GM21423 (cell line): ENCODE data around the gene FOXO6.

Source experiments
- ATAC-seq: cut with Tn5 transposase; IDR thresholded peaks from one replicate; pipeline ENCODE4 v1.9.1; 2021; ENCODE audit warnings: mild to moderate bottlenecking, moderate library complexity; ENCODE audit not compliant: unreplicated experiment

The FOXO6 gene

GRCh38 chr1:41364442-41365319, 3.4 kb downstream of the FOXO6 start:
- ATAC-seq = no peak

DNA sequence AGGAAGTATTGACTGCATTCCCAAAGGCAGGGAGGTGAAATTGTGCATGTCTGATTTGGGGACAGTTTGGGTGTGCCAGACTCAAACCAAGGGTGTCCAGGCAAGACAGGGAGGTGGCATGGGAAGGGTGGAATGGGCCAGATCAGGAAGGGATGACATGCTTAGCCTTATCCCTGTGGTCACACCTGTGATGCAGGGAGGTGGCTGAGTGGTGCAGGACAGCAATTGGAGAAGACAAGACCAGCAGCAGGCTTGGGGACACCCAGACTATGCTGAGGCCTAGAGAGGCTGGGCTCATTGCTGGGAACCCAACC, 4.0 kb downstream of the FOXO6 start:
- ATAC-seq = no peak

DNA sequence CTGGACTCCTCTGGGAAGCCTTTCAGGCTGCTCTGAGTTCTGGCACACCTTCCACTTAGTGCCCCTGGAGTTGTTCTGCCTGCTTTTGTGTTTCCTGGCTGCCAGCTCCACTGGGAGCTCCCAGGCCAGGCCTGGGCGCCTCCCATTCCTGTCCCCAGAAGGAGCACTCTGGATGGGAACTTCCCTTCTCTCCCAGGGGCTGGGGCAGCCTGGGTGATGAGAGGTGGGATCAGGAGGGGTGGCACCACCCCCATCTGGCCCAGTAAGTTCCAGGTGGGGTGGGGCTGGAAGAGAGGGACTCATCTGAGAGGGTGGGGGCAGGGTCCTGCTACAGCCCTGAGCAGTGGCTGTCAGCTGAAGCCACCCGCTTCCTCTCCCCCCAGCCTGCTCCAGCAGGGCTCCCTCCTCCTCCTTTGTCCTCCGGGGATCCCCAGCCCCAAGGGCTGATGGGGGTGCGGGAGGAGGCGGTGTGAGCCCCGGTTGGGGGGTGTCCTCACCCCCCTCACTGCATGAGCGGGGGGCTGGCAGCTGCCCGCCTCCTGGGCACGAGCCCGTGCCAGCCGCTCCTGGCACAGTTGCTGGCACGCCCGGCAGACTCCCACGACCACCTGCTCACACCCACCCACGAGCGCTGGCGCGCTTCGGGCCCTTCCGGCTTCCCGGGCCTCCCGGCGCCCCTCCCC, 4.7 kb downstream of the FOXO6 start:
- no peak for ATAC-seq

DNA sequence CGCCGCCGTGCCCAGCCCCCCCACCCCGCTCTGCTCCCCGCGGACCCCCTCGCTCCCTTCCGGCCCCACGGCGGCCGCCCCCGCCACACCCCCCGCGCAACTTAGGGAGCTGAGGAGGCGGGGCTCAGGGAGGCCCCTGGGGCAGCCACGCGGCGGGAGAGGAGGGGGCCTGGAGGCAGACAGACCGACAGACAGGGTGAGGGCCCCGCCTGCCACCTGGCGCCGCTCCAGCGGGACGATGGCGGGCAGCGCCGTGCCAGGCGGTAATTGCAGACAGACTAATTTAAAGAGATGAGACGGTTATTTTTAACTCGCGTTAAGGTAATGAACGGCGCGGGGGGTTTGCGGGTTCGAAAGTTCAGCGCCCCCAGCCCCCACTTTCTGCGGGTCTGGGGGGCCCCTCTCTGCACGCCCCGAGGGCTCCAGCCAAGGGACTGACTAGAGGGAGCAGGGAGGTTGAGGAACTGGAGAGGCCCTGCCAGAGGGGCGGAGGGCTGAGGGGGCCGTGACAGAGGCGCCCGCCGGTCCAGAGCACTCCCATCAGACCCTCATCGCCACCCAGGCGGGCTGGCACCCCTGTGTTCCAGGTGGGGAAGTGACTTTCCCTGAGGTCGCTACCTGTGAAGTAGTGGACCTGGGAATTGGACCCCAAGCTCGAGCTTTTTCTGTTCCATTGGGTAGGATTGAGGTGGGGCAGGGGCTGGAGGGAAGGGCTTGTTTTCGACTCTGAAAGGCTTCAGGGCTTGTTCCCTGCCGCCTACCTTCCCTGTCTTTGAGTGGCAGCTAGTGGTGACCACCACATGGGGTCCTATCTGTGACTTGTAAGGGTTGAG, 5.4 kb downstream of the FOXO6 start:
- no peak for ATAC-seq

- no peak for ATAC-seq
Observed at GRCh38 chr1:41367288-41367642, 6.0 kb downstream of the FOXO6 start.

GRCh38 chr1:41368366-41368765, 7.1 kb downstream of the FOXO6 start:
- ATAC-seq = no peak

GRCh38 chr1:41368801-41369200, 7.6 kb downstream of the FOXO6 start:
- no peak for ATAC-seq

- ATAC-seq = no peak
Observed at GRCh38 chr1:41369531-41369930, 8.3 kb downstream of the FOXO6 start.

DNA sequence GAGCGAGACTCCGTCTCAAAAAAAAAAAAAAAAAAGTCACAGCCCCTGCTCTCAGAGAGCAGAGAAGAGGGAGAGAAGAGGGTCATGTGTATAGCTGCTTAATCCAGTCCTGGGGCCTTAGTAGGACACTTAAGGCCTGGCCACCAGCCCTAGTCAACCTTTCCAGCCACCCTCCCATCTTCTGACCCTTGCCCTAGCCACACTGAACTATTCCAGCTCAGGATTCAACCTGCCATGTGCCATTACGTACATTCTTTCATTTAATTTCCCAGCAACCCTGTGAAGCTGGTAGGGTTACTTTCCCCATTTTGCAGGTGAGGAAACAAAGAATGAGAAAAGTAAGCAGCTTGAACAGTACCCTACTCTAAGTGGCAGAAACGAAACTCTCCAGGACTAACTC, 9.0 kb downstream of the FOXO6 start:
- no peak for ATAC-seq

DNA sequence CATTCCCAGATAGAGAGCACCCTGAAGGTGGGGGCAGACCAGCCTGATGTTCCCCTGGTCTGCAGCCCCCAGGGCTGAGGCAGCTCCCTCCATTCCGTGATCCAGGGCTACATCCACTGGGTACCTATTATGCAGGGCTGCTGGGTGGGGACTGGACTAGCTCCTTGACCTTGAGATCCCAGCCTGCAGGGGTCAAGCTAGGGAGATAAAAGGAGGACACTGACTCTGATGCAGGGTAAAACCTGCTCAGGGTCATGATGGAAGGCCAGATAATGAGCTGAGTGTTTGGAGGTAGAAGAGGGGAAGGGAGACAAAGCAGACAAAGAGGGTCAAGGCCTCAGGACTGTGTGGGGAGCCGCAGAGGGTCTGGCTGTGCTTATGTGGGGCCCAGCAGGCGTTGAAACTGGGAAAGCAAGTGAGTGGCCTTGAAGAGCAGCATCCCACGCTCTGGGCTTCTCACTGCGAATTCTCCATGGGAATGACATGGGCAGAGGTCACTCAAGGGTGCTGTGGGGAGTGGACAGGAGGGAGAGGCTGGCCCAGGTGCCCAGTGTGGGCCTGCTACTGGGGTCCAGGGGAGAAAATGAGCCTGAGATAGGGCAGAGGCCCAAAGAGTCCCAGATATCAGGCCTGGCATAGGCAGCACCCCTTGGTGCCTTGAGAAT, 9.7 kb downstream of the FOXO6 start:
- ATAC-seq = no peak

DNA sequence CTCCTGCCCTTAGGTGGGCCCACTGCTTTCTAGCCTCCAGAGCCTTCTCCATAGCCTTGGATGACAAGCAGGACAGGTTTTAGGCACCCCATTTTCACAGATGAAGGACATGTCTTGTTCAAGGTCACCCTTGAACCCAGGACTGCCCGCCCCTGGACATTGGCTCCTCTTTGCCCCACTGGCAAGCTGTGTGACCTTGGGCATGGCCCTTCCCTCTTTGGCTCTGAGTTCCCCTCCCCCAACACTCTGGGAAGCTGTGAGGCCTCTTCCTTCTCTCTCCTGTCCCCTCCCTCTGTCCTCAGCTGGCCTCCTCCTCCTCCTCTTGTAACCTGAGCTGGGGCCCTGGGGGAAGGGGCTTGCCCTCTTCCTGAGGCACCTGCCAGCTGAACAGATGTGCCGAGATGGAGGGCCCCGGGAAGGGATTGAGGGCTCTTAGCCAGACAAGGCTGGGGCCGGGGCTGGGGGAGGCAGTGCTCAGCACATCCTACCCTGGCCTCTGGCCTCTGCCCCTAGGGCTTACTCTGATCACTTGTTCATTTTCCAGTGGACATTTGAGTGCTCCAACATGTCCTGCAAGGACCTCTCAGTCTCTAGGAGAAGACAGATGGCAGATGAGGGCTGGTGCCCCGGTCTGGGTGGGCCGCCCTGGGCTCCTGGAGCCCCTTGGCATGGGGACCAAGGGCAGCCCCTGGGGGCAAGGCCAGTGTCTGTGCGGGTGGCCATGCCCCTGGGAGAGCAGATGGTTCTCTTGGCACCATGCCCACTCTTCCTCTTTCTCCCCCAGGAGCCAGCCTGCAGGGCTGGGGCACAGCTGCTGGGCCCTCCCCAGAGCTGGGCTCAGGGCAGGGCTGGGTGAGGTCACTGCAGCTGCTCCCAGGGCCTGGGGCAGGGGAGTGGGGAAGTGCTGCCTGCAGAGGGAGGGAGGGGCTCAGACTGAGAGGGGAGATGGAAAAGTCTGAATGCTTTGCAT, 10.7 kb downstream of the FOXO6 start:
- no peak for ATAC-seq

- no peak for ATAC-seq
Observed at GRCh38 chr1:41372600-41372993, 11.4 kb downstream of the FOXO6 start.

DNA sequence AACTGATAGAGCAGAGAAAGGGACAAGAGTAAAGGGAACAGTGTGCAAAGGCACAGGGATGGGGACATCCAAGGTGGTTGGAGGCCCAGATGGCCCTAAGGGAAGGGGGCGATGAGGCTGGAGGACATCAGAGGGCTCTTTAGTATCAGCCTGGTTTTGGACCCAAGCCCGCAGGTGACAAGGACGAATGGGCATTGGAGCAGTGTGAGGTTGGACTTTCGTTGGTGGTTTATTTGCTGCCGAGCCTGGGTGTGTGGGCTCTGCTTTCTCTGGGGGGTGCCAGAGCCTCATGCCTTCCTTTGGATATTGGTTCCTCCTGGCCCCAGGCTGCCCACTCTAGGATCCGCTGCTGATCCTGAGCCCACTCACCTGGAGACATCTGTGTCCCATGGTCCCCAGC, 12.1 kb downstream of the FOXO6 start:
- no peak for ATAC-seq

DNA sequence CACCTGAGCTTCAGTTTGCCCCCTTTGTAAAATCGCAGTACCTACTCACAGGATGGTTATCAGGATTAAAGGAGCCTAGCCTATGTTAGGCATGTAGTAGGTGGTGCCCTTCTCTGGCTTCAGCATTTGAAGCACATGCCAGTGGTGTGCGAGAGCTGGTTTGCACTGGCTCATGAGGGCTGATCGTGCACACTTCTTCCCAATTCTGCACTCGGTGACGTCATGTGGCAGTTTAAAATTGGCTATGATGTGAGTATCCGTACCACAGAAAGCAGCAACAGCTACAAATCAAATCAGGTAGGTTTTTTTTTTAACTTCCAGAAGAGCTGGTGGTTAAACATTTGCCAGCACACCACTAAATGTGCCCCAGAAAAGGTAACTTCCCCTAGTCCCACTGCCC, 13.5 kb downstream of the FOXO6 start:
- no peak for ATAC-seq

DNA sequence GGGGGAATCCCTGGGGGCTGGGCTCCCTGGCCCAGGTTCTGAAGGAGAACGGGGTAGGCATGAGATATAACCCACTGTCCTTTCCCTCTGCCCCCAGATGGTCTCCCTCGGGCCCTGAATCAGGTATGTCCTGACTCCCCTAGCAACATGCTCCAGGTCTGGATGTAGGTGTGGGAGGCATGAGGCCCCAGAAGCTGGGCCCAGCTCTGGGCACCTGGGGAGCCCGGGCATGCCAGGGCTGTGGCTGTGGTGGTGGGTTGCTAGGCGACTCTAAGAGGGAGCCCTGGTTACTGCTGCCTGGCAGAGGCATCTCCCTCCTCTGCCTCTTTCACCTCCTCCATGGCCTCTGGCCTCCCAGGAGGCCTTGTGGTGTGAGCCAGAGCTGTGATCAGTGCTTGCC, 16.2 kb downstream of the FOXO6 start:
- ATAC-seq = no peak

DNA sequence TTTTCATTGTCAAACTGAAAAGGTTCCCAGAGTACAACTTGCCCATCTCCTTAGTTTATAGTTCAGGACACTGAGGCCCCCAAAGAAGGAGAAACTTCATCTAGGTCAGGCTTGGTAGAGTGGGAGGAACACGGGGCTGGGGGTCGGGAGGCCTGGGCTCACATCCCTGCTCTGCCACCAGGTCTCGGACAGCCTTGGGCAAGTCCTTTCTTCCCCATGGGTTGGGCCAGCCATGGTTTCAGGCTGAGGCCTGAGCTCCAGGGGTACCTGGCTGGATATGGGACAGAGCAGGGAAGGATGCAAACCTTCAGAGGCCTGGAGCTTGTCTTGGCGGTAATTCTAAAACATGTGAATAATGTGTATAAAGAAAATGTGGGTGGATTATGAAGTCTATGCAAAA, 17.0 kb downstream of the FOXO6 start:
- ATAC-seq = no peak

DNA sequence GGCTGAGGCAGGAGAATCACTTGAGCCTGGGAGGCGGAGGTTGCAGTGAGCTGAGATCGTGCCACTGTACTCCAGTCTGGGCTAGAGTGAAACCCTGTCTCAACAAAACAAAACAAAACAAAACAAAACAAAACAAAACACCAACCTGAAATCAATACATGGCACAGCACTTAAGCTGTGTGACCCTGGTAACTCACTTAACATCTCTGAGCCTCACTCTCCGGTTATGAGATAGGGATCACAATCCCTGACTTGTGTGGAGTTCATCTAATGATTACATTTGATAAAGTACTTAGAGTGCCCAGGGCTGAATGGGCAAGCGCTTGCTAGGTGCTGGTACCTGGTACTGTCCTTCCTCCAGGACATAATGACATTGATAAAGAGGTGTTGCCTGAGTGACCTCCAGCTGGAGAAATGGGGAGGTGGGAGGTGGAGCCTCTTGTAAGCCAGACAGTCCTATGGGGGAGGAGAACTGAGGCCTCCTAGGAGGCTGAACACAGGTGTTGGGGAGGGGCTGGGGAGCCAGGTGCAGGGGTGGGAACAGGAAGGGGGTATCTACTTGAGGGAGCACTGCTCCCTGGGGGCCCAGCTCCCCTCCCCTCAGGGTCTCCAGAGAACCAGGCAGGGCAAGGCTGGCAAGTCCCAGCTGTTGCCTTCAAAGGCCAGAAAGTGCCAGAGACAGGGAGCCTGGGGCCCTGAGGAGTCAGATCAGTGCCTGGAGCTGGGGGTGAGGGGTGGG, 17.9 kb downstream of the FOXO6 start:
- no peak for ATAC-seq

DNA sequence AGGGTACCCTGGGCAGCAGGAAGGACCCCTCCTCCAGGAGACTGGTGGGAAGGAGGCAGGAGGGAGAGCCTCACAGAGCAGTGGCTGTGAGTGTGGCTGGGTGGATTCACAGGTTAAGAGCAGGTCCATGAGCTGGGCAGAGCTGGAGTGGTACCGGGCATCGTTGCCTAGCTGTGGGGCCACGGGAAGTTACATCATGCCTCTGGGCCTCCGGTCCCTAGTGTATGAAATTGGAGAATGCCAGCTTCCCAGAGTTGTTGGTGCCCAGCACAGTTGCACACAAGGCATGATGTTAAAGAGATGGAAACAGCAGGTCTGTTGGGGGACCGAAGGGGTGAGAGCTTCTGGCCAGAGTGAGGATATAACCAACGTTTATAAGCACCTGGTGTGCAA, 18.5 kb downstream of the FOXO6 start:
- ATAC-seq = no peak

- ATAC-seq = no peak
Observed at GRCh38 chr1:41380195-41380594, 19.0 kb downstream of the FOXO6 start.
